Hematopoietic multipotent progenitor cell treated with erythropoietin and hydrocortisone succinate and interleukin-3 and kit ligand, for 8 days (in vitro differentiated cells): Measurements from ENCODE around the gene UCP2.

Source experiments
- DNase-seq: peaks from one replicate; pipeline ENCODE4 v3.0.0-alpha.2; 2015

UCP2 gene

GRCh38 chr11:73969091-73969490 lies 13.6 kb downstream of the UCP2 start:
- DNase-seq, result no peak

- no peak for DNase-seq
Measured at GRCh38 chr11:73968356-73968966, 14.2 kb downstream of the UCP2 start.

- no peak for DNase-seq
Measured at GRCh38 chr11:73965764-73966121, 16.9 kb downstream of the UCP2 start.

- no peak for DNase-seq
Measured at GRCh38 chr11:73965076-73965763, 17.4 kb downstream of the UCP2 start.

GRCh38 chr11:73963861-73964260 lies 18.8 kb downstream of the UCP2 start:
- no peak for DNase-seq

GRCh38 chr11:73962101-73962705 lies 20.4 kb downstream of the UCP2 start:
- no peak for DNase-seq

GRCh38 chr11:73961321-73961720 lies 21.3 kb downstream of the UCP2 start:
- DNase-seq, result no peak

GRCh38 chr11:73958521-73959141 lies 24.0 kb downstream of the UCP2 start:
- DNase-seq, result no peak

- DNase-seq, result no peak
Measured at GRCh38 chr11:73957654-73958361, 24.8 kb downstream of the UCP2 start.

- no peak for DNase-seq
Measured at GRCh38 chr11:73956876-73957653, 25.6 kb downstream of the UCP2 start.

GRCh38 chr11:73951797-73952196 lies 30.8 kb downstream of the UCP2 start:
- no peak for DNase-seq

- DNase-seq, result peak; percentile 55
Measured at GRCh38 chr11:73950869-73951710, 31.6 kb downstream of the UCP2 start, which contains the start of gene DNAJB13. Gene DNAJB13, plus strand, starts transcription at chr11:73951026. Its CDS starts 44 bp downstream, at chr11:73951070.

GRCh38 chr11:73949912-73950311 lies 32.7 kb downstream of the UCP2 start:
- DNase-seq, result no peak

GRCh38 chr11:73949246-73949645 lies 33.4 kb downstream of the UCP2 start:
- DNase-seq, result no peak

GRCh38 chr11:73946798-73947458 lies 35.7 kb downstream of the UCP2 start:
- no peak for DNase-seq

- no peak for DNase-seq
Measured at GRCh38 chr11:73945396-73945795, 37.2 kb downstream of the UCP2 start.

- DNase-seq, result no peak
Measured at GRCh38 chr11:73944901-73945300, 37.7 kb downstream of the UCP2 start.

GRCh38 chr11:73944085-73944484 lies 38.6 kb downstream of the UCP2 start:
- DNase-seq, result no peak

- DNase-seq, result peak; percentile 34
Measured at GRCh38 chr11:73942010-73942409, 40.6 kb downstream of the UCP2 start.

- DNase-seq, result no peak
Measured at GRCh38 chr11:73940801-73941570, 41.7 kb downstream of the UCP2 start.
